ENCODE data around the gene FLNA.
A peak's percentile ranks its signal among the peaks of the same experiment; 100 is the strongest.

The FLNA gene

DNA sequence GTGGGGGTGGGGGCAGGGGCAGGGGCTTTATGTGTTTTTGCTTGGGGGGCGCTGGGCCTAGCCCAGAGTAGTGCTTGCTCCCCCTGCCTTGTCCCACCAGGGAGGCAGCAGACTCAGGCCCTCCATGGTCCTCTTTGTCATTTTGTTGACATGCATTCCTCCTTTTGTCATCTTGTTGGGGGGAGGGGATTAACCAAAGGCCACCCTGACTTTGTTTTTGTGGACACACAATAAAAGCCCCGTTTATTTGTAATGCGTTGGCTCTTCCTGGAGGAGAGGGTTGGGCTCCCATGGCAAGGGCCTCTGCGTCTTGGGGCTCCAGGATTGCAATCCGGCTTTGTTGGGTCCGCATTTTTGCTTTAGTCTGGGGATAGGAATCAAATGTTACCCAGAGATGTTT is 6.8 kb upstream of the FLNA start:
- no peak for TF ChIP-seq EZH2 (optimal IDR thresholded peaks at IDR 0.05; ENCODE audit: low read depth, low read length)
- TF ChIP-seq, protein P1, sequence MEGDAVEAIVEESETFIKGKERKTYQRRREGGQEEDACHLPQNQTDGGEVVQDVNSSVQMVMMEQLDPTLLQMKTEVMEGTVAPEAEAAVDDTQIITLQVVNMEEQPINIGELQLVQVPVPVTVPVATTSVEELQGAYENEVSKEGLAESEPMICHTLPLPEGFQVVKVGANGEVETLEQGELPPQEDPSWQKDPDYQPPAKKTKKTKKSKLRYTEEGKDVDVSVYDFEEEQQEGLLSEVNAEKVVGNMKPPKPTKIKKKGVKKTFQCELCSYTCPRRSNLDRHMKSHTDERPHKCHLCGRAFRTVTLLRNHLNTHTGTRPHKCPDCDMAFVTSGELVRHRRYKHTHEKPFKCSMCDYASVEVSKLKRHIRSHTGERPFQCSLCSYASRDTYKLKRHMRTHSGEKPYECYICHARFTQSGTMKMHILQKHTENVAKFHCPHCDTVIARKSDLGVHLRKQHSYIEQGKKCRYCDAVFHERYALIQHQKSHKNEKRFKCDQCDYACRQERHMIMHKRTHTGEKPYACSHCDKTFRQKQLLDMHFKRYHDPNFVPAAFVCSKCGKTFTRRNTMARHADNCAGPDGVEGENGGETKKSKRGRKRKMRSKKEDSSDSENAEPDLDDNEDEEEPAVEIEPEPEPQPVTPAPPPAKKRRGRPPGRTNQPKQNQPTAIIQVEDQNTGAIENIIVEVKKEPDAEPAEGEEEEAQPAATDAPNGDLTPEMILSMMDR (IDR thresholded peaks at IDR 0.05; ENCODE audit: low read length), result no peak
- TF ChIP-seq EZH2phosphoT487 (IDR thresholded peaks at IDR 0.05; ENCODE audit: low read length), result no peak
- Histone ChIP-seq H3K27me3 (replicated peaks; ENCODE audit: insufficient read depth, low read length) (no peaks in the 10 kb centered on the region), H3K9me3 (replicated peaks; ENCODE audit: insufficient read depth, low read length) (no peaks in the 10 kb centered on the region), H3F3A (ENCODE audit: insufficient read depth, low read length) (peaks cover 4% of the 10 kb centered on the region; the same call in 1 of the 2 replicates), H3K4me1 (ENCODE audit: low read length) (no peaks in the 10 kb centered on the region), H2AFZ (ENCODE audit: low read length) (no peak overlapping the region), H3K9ac (ENCODE audit: low read length) (no peak overlapping the region), H3K36me3 (replicated peaks; ENCODE audit: insufficient read depth, low read length) (no peaks in the 10 kb centered on the region), H4K20me1 (ENCODE audit: insufficient read depth, low read length) (no peaks in the 10 kb centered on the region), H3K27ac (ENCODE audit: low read length) (no peak overlapping the region), H3K79me2 (ENCODE audit: low read length) (peaks cover 19% of the 10 kb centered on the region), H3K4me3 (ENCODE audit: low read length) (no peak overlapping the region), H3K4me2 (ENCODE audit: low read depth, low read length) (no peak overlapping the region), H3K9me2 (replicated peaks; ENCODE audit: insufficient read depth, low read length) (no peaks in the 10 kb centered on the region)
- no peak for DNase-seq

DNA sequence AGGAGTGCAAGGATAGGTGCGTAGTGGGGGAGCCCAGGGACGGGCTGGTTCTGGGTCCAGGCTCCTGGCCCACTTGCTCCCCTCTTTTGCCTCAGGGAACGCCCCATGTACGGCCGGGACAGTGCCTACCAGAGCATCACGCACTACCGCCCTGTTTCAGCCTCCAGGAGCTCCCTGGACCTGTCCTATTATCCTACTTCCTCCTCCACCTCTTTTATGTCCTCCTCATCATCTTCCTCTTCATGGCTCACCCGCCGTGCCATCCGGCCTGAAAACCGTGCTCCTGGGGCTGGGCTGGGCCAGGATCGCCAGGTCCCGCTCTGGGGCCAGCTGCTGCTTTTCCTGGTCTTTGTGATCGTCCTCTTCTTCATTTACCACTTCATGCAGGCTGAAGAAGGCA is 6.4 kb upstream of the FLNA start:
- H3K79me2 ChIP-seq (ENCODE audit: low read length), result peaks cover 19% of the 10 kb centered on the region
- TF ChIP-seq, protein P1 (IDR thresholded peaks at IDR 0.05; ENCODE audit: low read length), result no peak
- TF ChIP-seq EZH2phosphoT487 (IDR thresholded peaks at IDR 0.05; ENCODE audit: low read length) (no peak), EZH2 (optimal IDR thresholded peaks at IDR 0.05; ENCODE audit: low read depth, low read length) (no peak)
- no peak overlapping the region for H3K9ac ChIP-seq (ENCODE audit: low read length)
- no peaks in the 10 kb centered on the region for H3K36me3 ChIP-seq (replicated peaks; ENCODE audit: insufficient read depth, low read length)
- H3K4me1 ChIP-seq (ENCODE audit: low read length), result no peaks in the 10 kb centered on the region
- H3F3A ChIP-seq (ENCODE audit: insufficient read depth, low read length), result peaks cover 4% of the 10 kb centered on the region; the same call in 1 of the 2 replicates
- no peak for DNase-seq
- no peak overlapping the region for H3K27ac ChIP-seq (ENCODE audit: low read length)
- no peak overlapping the region for H2AFZ ChIP-seq (ENCODE audit: low read length)
- H3K9me2 ChIP-seq (replicated peaks; ENCODE audit: insufficient read depth, low read length), result no peaks in the 10 kb centered on the region
- no peaks in the 10 kb centered on the region for H4K20me1 ChIP-seq (ENCODE audit: insufficient read depth, low read length)
- peak overlapping the region; percentile 67; the same call in 1 of the 2 replicates for H3K4me2 ChIP-seq (ENCODE audit: low read depth, low read length)
- H3K9me3 ChIP-seq (replicated peaks; ENCODE audit: insufficient read depth, low read length), result no peaks in the 10 kb centered on the region
- no peak overlapping the region for H3K4me3 ChIP-seq (ENCODE audit: low read length)
- H3K27me3 ChIP-seq (replicated peaks; ENCODE audit: insufficient read depth, low read length), result no peaks in the 10 kb centered on the region

DNA sequence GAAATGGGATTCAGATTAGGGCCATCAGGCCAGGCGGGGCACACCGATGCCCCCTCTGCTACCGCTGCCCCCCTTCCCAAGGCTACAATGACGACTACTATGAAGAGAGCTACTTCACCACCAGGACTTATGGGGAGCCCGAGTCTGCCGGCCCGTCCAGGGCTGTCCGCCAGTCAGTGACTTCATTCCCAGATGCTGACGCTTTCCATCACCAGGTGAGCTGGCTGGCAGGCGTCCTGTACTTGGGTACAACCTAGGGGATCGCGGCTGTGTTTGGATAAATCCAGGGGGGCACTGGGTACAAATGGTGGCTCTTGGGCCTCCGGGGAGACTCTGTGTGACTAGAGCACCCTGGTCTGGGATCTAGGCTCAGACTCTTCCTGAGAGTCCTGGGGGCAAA is 5.7 kb upstream of the FLNA start:
- peak overlapping the region; percentile 80 for H3K4me3 ChIP-seq (ENCODE audit: low read length)
- no peaks in the 10 kb centered on the region for H3K9me2 ChIP-seq (replicated peaks; ENCODE audit: insufficient read depth, low read length)
- H3F3A ChIP-seq (ENCODE audit: insufficient read depth, low read length), result peaks cover 4% of the 10 kb centered on the region; the same call in 1 of the 2 replicates
- DNase-seq, result no peak
- H3K27ac ChIP-seq (ENCODE audit: low read length), result no peak overlapping the region
- H2AFZ ChIP-seq (ENCODE audit: low read length), result no peak overlapping the region
- H3K36me3 ChIP-seq (replicated peaks; ENCODE audit: insufficient read depth, low read length), result no peaks in the 10 kb centered on the region
- no peaks in the 10 kb centered on the region for H3K27me3 ChIP-seq (replicated peaks; ENCODE audit: insufficient read depth, low read length)
- no peaks in the 10 kb centered on the region for H3K9me3 ChIP-seq (replicated peaks; ENCODE audit: insufficient read depth, low read length)
- peak overlapping the region; percentile 99 for H3K9ac ChIP-seq (ENCODE audit: low read length)
- H3K4me1 ChIP-seq (ENCODE audit: low read length), result no peaks in the 10 kb centered on the region
- peaks cover 19% of the 10 kb centered on the region for H3K79me2 ChIP-seq (ENCODE audit: low read length)
- TF ChIP-seq, protein P1 (IDR thresholded peaks at IDR 0.05; ENCODE audit: low read length), result no peak
- no peak for TF ChIP-seq EZH2phosphoT487 (IDR thresholded peaks at IDR 0.05; ENCODE audit: low read length)
- no peak for TF ChIP-seq EZH2 (optimal IDR thresholded peaks at IDR 0.05; ENCODE audit: low read depth, low read length)
- H4K20me1 ChIP-seq (ENCODE audit: insufficient read depth, low read length), result no peaks in the 10 kb centered on the region
- H3K4me2 ChIP-seq (ENCODE audit: low read depth, low read length), result peak overlapping the region; percentile 67
